Uterus (tissue), 2 donors: ENCODE measurements around the gene POLR2B.

ENCODE experiments used
- POLR2A ChIP-seq, 2 donors: fragments of 450-650 bp; IDR thresholded peaks; one replicate each; pipeline ENCODE4 v1.6.1; 2016; ENCODE audit warnings: antibody characterized with exemption in 2 of 2, mild to moderate bottlenecking in 1 of 2, moderate library complexity in 1 of 2
- TF ChIP-seq, protein P1 (sequence below), 4 experiments: fragments of 200-600 bp in 2 of 4; fragments of 450-650 bp in 2 of 4; sonication (generic) in 2 of 4; IDR thresholded peaks; one replicate each; pipeline ENCODE4 v1.5.1; 2016 to 2019; ENCODE audit warnings: antibody characterized with exemption in 4 of 4, mild to moderate bottlenecking in 2 of 4, moderate library complexity in 1 of 4

- TF ChIP-seq, protein P1, sequence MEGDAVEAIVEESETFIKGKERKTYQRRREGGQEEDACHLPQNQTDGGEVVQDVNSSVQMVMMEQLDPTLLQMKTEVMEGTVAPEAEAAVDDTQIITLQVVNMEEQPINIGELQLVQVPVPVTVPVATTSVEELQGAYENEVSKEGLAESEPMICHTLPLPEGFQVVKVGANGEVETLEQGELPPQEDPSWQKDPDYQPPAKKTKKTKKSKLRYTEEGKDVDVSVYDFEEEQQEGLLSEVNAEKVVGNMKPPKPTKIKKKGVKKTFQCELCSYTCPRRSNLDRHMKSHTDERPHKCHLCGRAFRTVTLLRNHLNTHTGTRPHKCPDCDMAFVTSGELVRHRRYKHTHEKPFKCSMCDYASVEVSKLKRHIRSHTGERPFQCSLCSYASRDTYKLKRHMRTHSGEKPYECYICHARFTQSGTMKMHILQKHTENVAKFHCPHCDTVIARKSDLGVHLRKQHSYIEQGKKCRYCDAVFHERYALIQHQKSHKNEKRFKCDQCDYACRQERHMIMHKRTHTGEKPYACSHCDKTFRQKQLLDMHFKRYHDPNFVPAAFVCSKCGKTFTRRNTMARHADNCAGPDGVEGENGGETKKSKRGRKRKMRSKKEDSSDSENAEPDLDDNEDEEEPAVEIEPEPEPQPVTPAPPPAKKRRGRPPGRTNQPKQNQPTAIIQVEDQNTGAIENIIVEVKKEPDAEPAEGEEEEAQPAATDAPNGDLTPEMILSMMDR (IDR thresholded peaks at IDR 0.05), result no peak
- no peak for TF ChIP-seq POLR2A (IDR thresholded peaks at IDR 0.05)
Observed at GRCh38 chr4:57064811-57065711, 86.4 kb downstream of the POLR2B start.
